Stomach (tissue), 4 donors: Measurements from ENCODE around the gene KRT34.

Experiments
- POLR2A ChIP-seq, 4 donors: fragments of 450-650 bp; IDR thresholded peaks; one replicate each; pipeline ENCODE4 v1.6.1; 2016; ENCODE audit warnings: antibody characterized with exemption in 4 of 4, control low read depth in 2 of 4, mild to moderate bottlenecking in 1 of 4, moderate library complexity in 1 of 4
- POLR2AphosphoS5 ChIP-seq, 3 donors: sonication (generic); formaldehyde crosslinking; IDR thresholded peaks; one replicate each; pipeline ENCODE4 v1.6.1; 2016; ENCODE audit warnings: antibody characterized with exemption in 3 of 3
- TF ChIP-seq, protein P1 (sequence below), 7 experiments: fragments of 450-650 bp in 4 of 7; fragments of 200-600 bp in 3 of 7; sonication (generic) in 3 of 7; IDR thresholded peaks; one replicate each; pipeline ENCODE4 v1.5.1; 2016 to 2019; ENCODE audit warnings: antibody characterized with exemption in 7 of 7, control low read depth in 2 of 7, mild to moderate bottlenecking in 1 of 7

DNA sequence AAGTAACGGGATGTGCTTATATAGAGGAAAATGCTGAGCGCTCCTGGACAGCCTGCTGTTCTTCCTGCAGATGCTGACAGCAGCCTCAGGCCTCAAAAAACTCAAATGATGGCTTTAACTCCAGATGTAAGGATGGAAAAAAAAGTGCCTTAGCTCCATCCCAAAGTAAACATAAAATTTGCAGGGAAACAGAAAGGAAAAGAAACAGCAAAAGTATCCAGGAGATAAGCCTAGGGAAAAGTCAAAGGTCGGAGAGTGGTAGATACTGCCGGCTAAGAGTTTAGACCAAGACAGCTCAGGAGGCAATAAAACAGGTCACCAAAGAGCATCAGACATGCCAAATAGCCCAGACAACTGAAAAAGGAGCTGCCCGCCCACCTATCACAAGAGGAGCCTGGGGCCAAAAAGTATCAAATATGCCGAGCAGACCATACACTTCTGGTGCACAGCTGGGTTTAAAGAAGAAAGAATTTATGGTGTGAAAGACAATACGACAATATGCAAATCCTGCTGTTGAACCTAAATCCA lies 8.4 kb upstream of the KRT34 start:
- TF ChIP-seq, protein P1, sequence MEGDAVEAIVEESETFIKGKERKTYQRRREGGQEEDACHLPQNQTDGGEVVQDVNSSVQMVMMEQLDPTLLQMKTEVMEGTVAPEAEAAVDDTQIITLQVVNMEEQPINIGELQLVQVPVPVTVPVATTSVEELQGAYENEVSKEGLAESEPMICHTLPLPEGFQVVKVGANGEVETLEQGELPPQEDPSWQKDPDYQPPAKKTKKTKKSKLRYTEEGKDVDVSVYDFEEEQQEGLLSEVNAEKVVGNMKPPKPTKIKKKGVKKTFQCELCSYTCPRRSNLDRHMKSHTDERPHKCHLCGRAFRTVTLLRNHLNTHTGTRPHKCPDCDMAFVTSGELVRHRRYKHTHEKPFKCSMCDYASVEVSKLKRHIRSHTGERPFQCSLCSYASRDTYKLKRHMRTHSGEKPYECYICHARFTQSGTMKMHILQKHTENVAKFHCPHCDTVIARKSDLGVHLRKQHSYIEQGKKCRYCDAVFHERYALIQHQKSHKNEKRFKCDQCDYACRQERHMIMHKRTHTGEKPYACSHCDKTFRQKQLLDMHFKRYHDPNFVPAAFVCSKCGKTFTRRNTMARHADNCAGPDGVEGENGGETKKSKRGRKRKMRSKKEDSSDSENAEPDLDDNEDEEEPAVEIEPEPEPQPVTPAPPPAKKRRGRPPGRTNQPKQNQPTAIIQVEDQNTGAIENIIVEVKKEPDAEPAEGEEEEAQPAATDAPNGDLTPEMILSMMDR (IDR thresholded peaks at IDR 0.05) = no peak
- TF ChIP-seq POLR2AphosphoS5 (IDR thresholded peaks at IDR 0.05) (no peak), POLR2A (IDR thresholded peaks at IDR 0.05) (no peak)
